Activated CD8-positive, alpha-beta memory T cell treated with anti-CD3 and anti-CD28 coated beads for 4 hours (primary cell): ENCODE measurements around the gene MCOLN2.
"Not testable (repeated sequence)": the region's sequence is repeated elsewhere in the genome, so short reads cannot be mapped to it uniquely, and the experiment has no call there.

Experiments used
- DNase-seq, 2 donors: peaks; one replicate each; pipeline ENCODE4 v3.0.0-alpha.2; 2020; ENCODE audit warnings: low read depth in 2 of 2

Gene MCOLN2

GRCh38 chr1:84941843-84942242 lies 55.1 kb downstream of the MCOLN2 start:
- no peak for DNase-seq

GRCh38 chr1:84940481-84940880 lies 56.4 kb downstream of the MCOLN2 start:
- DNase-seq: no peak

GRCh38 chr1:84939761-84940160 lies 57.2 kb downstream of the MCOLN2 start:
- DNase-seq: no peak

GRCh38 chr1:84939151-84939550 lies 57.8 kb downstream of the MCOLN2 start:
- DNase-seq: no peak

- no peak for DNase-seq
These were observed 60.6 kb downstream of the MCOLN2 start for GRCh38 chr1:84936116-84936810.

GRCh38 chr1:84933011-84933611 lies 63.8 kb downstream of the MCOLN2 start:
- no peak for DNase-seq

GRCh38 chr1:84930831-84931230 lies 66.1 kb downstream of the MCOLN2 start:
- no peak for DNase-seq

GRCh38 chr1:84930329-84930728 lies 66.6 kb downstream of the MCOLN2 start:
- DNase-seq: no peak

- no peak for DNase-seq
These were observed 67.3 kb downstream of the MCOLN2 start for GRCh38 chr1:84929581-84929980.

- DNase-seq: no peak
These were observed 67.9 kb downstream of the MCOLN2 start for GRCh38 chr1:84928979-84929378.

- DNase-seq: no peak
These were observed 73.6 kb downstream of the MCOLN2 start for GRCh38 chr1:84923317-84923716.

GRCh38 chr1:84920159-84920558 lies 76.8 kb downstream of the MCOLN2 start:
- no peak for DNase-seq

GRCh38 chr1:84919461-84919970 lies 77.4 kb downstream of the MCOLN2 start:
- DNase-seq: no peak

- no peak for DNase-seq
These were observed 78.1 kb downstream of the MCOLN2 start for GRCh38 chr1:84918726-84919336.

- DNase-seq: no peak
These were observed 80.0 kb downstream of the MCOLN2 start for GRCh38 chr1:84916897-84917296.

- DNase-seq: no peak
These were observed 83.4 kb downstream of the MCOLN2 start for GRCh38 chr1:84913555-84913892.

GRCh38 chr1:84912726-84913554 lies 84.0 kb downstream of the MCOLN2 start:
- no peak for DNase-seq

GRCh38 chr1:84908746-84909464 lies 88.0 kb downstream of the MCOLN2 start:
- not testable (repeated sequence) for DNase-seq

- DNase-seq: no peak
These were observed 89.7 kb downstream of the MCOLN2 start for GRCh38 chr1:84907095-84907827.

GRCh38 chr1:84902727-84903126 lies 94.2 kb downstream of the MCOLN2 start:
- DNase-seq: not testable (repeated sequence)

GRCh38 chr1:84899969-84900368 lies 96.9 kb downstream of the MCOLN2 start:
- no peak for DNase-seq
